ENCODE data around the gene FAM167B.

DNA sequence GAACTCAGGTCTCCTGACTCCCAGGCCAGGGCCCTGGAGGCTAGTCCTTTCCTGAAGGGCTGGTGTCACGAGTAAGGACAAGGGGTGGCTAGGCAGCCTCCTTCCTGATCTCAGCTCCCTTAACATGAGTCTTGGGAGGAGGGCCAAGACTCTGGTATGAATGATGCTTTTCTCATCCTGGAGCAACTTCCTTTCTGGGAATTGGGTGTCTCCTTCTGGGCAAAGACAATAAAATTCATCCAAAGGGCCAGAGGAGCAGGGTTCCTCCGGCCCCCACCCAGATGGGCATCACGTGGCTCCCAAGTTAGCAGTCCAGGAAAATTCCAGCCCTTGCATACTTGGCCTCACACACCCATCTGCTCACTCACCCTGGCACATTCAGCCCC, at the start of gene FAM167B:
- no peak for TF ChIP-seq POLR2A (IDR thresholded peaks at IDR 0.05)
- TF ChIP-seq, protein P1, sequence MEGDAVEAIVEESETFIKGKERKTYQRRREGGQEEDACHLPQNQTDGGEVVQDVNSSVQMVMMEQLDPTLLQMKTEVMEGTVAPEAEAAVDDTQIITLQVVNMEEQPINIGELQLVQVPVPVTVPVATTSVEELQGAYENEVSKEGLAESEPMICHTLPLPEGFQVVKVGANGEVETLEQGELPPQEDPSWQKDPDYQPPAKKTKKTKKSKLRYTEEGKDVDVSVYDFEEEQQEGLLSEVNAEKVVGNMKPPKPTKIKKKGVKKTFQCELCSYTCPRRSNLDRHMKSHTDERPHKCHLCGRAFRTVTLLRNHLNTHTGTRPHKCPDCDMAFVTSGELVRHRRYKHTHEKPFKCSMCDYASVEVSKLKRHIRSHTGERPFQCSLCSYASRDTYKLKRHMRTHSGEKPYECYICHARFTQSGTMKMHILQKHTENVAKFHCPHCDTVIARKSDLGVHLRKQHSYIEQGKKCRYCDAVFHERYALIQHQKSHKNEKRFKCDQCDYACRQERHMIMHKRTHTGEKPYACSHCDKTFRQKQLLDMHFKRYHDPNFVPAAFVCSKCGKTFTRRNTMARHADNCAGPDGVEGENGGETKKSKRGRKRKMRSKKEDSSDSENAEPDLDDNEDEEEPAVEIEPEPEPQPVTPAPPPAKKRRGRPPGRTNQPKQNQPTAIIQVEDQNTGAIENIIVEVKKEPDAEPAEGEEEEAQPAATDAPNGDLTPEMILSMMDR (IDR thresholded peaks at IDR 0.05) = no peak

Data from transverse colon (tissue), 3 donors.